Measurements from ENCODE around the gene IER3. TPM values are rescaled to one million over a fixed set of nuclear protein-coding genes. Genes with fewer than 3 reads are reported as not detected.

Gene IER3
- polyA plus RNA-seq, 1 experiment: 85.2 TPM

- H3K27me3 ChIP-seq (ENCODE audit: control insufficient read depth, insufficient read depth, low read length): no peaks in the 10 kb centered on the region
- H3K4me3 ChIP-seq (ENCODE audit: low read depth, low read length): no peak overlapping the region
- CTCF ChIA-PET: interaction anchor here (0.5 to 1.1 kb wide), 3 partner anchors 72 to 164 kb away, joined by 3 to 5 read pairs (median 3); no protein-coding TSS in a partner anchor
- DNase-seq (ENCODE audit: low read depth, low spot score): no peak
- H3K27ac ChIP-seq (ENCODE audit: low read depth, low read length): peak overlapping the region; percentile 31
- no peak for TF ChIP-seq CTCF (IDR thresholded peaks at IDR 0.05; ENCODE audit: low read depth, low read length)
- POLR2A ChIA-PET: interaction anchor here (1.0 kb wide), 1 partner anchor 70 kb away, joined by 4 read pairs; no protein-coding TSS in a partner anchor
- no peaks in the 10 kb centered on the region; the same call in 1 of the 2 replicates for H3K9me3 ChIP-seq (ENCODE audit: control insufficient read depth, insufficient read depth, low read length)
These were observed 5.4 kb upstream of the IER3 start for GRCh38 chr6:30749554-30750378.

GRCh38 chr6:30748851-30749540 lies 4.6 kb upstream of the IER3 start:
- DNase-seq (ENCODE audit: low read depth, low spot score): no peak
- Histone ChIP-seq H3K27ac (ENCODE audit: low read depth, low read length) (peak overlapping the region; percentile 52), H3K4me3 (ENCODE audit: low read depth, low read length) (no peak overlapping the region), H3K27me3 (ENCODE audit: control insufficient read depth, insufficient read depth, low read length) (no peaks in the 10 kb centered on the region), H3K9me3 (ENCODE audit: control insufficient read depth, insufficient read depth, low read length) (no peaks in the 10 kb centered on the region; the same call in 1 of the 2 replicates)
- ChIA-PET CTCF (interaction anchor here (0.5 to 1.1 kb wide), 2 partner anchors 73 to 98 kb away, joined by 3 read pairs; no protein-coding TSS in a partner anchor), POLR2A (interaction anchor here (0.8 to 1.0 kb wide), 2 partner anchors 22 to 71 kb away, joined by 3 to 4 read pairs; no protein-coding TSS in a partner anchor)
- TF ChIP-seq CTCF (IDR thresholded peaks at IDR 0.05; ENCODE audit: low read depth, low read length): no peak

- ChIA-PET POLR2A (interaction anchor here (0.8 to 1.0 kb wide), 2 partner anchors 22 to 72 kb away, joined by 3 to 4 read pairs; no protein-coding TSS in a partner anchor), CTCF (interaction anchor here (0.7 to 1.1 kb wide), 2 partner anchors 73 to 74 kb away, joined by 3 to 4 read pairs; no protein-coding TSS in a partner anchor)
- Histone ChIP-seq H3K27me3 (ENCODE audit: control insufficient read depth, insufficient read depth, low read length) (no peaks in the 10 kb centered on the region), H3K9me3 (ENCODE audit: control insufficient read depth, insufficient read depth, low read length) (no peaks in the 10 kb centered on the region; the same call in 1 of the 2 replicates), H3K4me3 (ENCODE audit: low read depth, low read length) (no peak overlapping the region), H3K27ac (ENCODE audit: low read depth, low read length) (peak overlapping the region; percentile 54)
- DNase-seq (ENCODE audit: low read depth, low spot score): no peak
- TF ChIP-seq CTCF (IDR thresholded peaks at IDR 0.05; ENCODE audit: low read depth, low read length): no peak
These were observed 3.8 kb upstream of the IER3 start for GRCh38 chr6:30747902-30748769.

GRCh38 chr6:30747300-30747687 lies 2.9 kb upstream of the IER3 start:
- Histone ChIP-seq H3K9me3 (ENCODE audit: control insufficient read depth, insufficient read depth, low read length) (no peaks in the 10 kb centered on the region; the same call in 1 of the 2 replicates), H3K27ac (ENCODE audit: low read depth, low read length) (no peak overlapping the region), H3K4me3 (ENCODE audit: low read depth, low read length) (no peak overlapping the region), H3K27me3 (ENCODE audit: control insufficient read depth, insufficient read depth, low read length) (no peaks in the 10 kb centered on the region)
- ChIA-PET POLR2A (no interaction called here), CTCF (interaction anchor here (0.6 to 1.1 kb wide), 5 partner anchors 13 to 80 kb away, joined by 3 to 8 read pairs (median 3); no protein-coding TSS in a partner anchor)
- no peak for DNase-seq (ENCODE audit: low read depth, low spot score)
- no peak for TF ChIP-seq CTCF (IDR thresholded peaks at IDR 0.05; ENCODE audit: low read depth, low read length)

All from AG04450 (cell line).